Mucosa of rectum (tissue), 2 donors: ENCODE measurements around the gene PCDHGA10.
"Not testable (repeated sequence)": the region's sequence is repeated elsewhere in the genome, so short reads cannot be mapped to it uniquely, and the experiment has no call there.

ENCODE experiments used
- H3K27ac ChIP-seq, 2 donors: one replicate each; pipeline ENCODE4 v1.7.0; 2013; ENCODE audit warnings: inconsistent platforms in 2 of 2, low read depth in 2 of 2, low read length in 2 of 2
- H3K27me3 ChIP-seq, 2 donors: one replicate each; pipeline ENCODE4 v1.7.0; 2013; ENCODE audit warnings: low read length in 2 of 2; ENCODE audit not compliant: control insufficient read depth in 2 of 2, insufficient read depth in 2 of 2
- H3K36me3 ChIP-seq, 2 donors: one replicate each; pipeline ENCODE4 v1.7.0; 2013; ENCODE audit warnings: low read length in 2 of 2; ENCODE audit not compliant: control insufficient read depth in 2 of 2, insufficient read depth in 2 of 2
- H3K4me1 ChIP-seq, 2 donors: one replicate each; pipeline ENCODE4 v1.7.0; 2013; ENCODE audit warnings: low read length in 2 of 2, mild to moderate bottlenecking in 1 of 2; ENCODE audit not compliant: control insufficient read depth in 2 of 2, insufficient read depth in 2 of 2
- H3K4me3 ChIP-seq, 2 donors: one replicate each; pipeline ENCODE4 v1.7.0; 2013; ENCODE audit warnings: low read length in 2 of 2
- H3K9ac ChIP-seq, 2 donors: one replicate each; pipeline ENCODE4 v1.7.0; 2013; ENCODE audit warnings: low read length in 2 of 2, low read depth in 1 of 2, mild to moderate bottlenecking in 1 of 2
- H3K9me3 ChIP-seq, 2 donors: one replicate each; pipeline ENCODE4 v1.7.0; 2013; ENCODE audit warnings: low read length in 2 of 2; ENCODE audit not compliant: control insufficient read depth in 2 of 2
- donor health status: healthy.
- donor health status: Normal muscosa, but diverticular disease.

The PCDHGA10 gene

GRCh38 chr5:141411575-141411974, 1.2 kb upstream of the PCDHGA10 start:
- H3K27me3 ChIP-seq: no peaks in the 10 kb centered on the region
- H3K4me1 ChIP-seq: no peaks in the 10 kb centered on the region
- no peaks in the 10 kb centered on the region for H3K36me3 ChIP-seq
- peaks cover 14 to 31% of the 10 kb centered on the region in 2 donors for H3K9me3 ChIP-seq
- no peak overlapping the region for H3K4me3 ChIP-seq
- H3K9ac ChIP-seq: no peak overlapping the region
- no peak overlapping the region for H3K27ac ChIP-seq

GRCh38 chr5:141413540-141414069, 818 bp downstream of the PCDHGA10 start:
- Histone ChIP-seq H3K9me3 (peaks cover 17 to 35% of the 10 kb centered on the region in 2 donors), H3K27ac (no peak overlapping the region), H3K27me3 (no peaks in the 10 kb centered on the region), H3K4me3 (peak overlapping the region; percentile 58 to 73), H3K36me3 (no peaks in the 10 kb centered on the region), H3K4me1 (no peaks in the 10 kb centered on the region), H3K9ac (no peak overlapping the region)

GRCh38 chr5:141414548-141415274, 1.9 kb downstream of the PCDHGA10 start:
- not testable (repeated sequence) for H3K36me3 ChIP-seq, H3K9ac ChIP-seq, H3K4me1 ChIP-seq, H3K27me3 ChIP-seq, H3K27ac ChIP-seq
- H3K9me3 ChIP-seq: peaks cover 25 to 35% of the 10 kb centered on the region in 2 donors
- peak overlapping the region in 1 of 2 donors; percentile 31 for H3K4me3 ChIP-seq

GRCh38 chr5:141415275-141415618, 2.5 kb downstream of the PCDHGA10 start:
- H3K27ac ChIP-seq, H3K36me3 ChIP-seq, H3K27me3 ChIP-seq, H3K4me1 ChIP-seq, H3K9ac ChIP-seq, H3K4me3 ChIP-seq: not testable (repeated sequence)
- peaks cover 27 to 33% of the 10 kb centered on the region in 2 donors for H3K9me3 ChIP-seq

- Histone ChIP-seq H3K9me3 (peaks cover 36 to 43% of the 10 kb centered on the region in 2 donors), H3K4me3 (peak within 1 kb of the TSS; percentile 45 to 46)
- not testable (repeated sequence) for H3K4me1 ChIP-seq, H3K9ac ChIP-seq, H3K27me3 ChIP-seq, H3K27ac ChIP-seq, H3K36me3 ChIP-seq
Observed at GRCh38 chr5:141417494-141418172, 4.8 kb downstream of the PCDHGA10 start, which contains the start of gene PCDHGB7. TSS of gene PCDHGB7 (plus strand) at chr5:141417677. CDS start at chr5:141417860, 183 bp downstream.

- H3K9me3 ChIP-seq: peaks cover 37 to 44% of the 10 kb centered on the region in 2 donors
- H3K27ac ChIP-seq: no peak overlapping the region
- H3K36me3 ChIP-seq: no peaks in the 10 kb centered on the region
- no peaks in the 10 kb centered on the region for H3K4me1 ChIP-seq
- H3K27me3 ChIP-seq: no peaks in the 10 kb centered on the region
- peak overlapping the region in 1 of 2 donors; percentile 31 for H3K4me3 ChIP-seq
- H3K9ac ChIP-seq: no peak overlapping the region
Observed at GRCh38 chr5:141419074-141419880, 6.5 kb downstream of the PCDHGA10 start.

GRCh38 chr5:141420855-141421488, 8.2 kb downstream of the PCDHGA10 start, which contains the start of gene PCDHGA11:
TSS of gene PCDHGA11 (plus strand) at chr5:141421051. CDS start at chr5:141421228, 177 bp downstream.
- H3K27ac ChIP-seq: no peak within 1 kb of the TSS
- H3K9ac ChIP-seq: no peak within 1 kb of the TSS
- H3K4me1 ChIP-seq: no peaks in the 10 kb centered on the region
- peak within 1 kb of the TSS; percentile 13 to 47 for H3K4me3 ChIP-seq
- H3K27me3 ChIP-seq: no peaks in the 10 kb centered on the region
- H3K9me3 ChIP-seq: peaks cover 41 to 45% of the 10 kb centered on the region in 2 donors
- no peaks in the 10 kb centered on the region for H3K36me3 ChIP-seq

- H3K9me3 ChIP-seq: peaks cover 45% of the 10 kb centered on the region in 2 donors
- H3K4me3 ChIP-seq: peak overlapping the region in 1 of 2 donors; percentile 47
- H3K36me3 ChIP-seq: no peaks in the 10 kb centered on the region
- H3K27me3 ChIP-seq: no peaks in the 10 kb centered on the region
- no peak overlapping the region for H3K27ac ChIP-seq
- H3K4me1 ChIP-seq: no peaks in the 10 kb centered on the region
- no peak overlapping the region for H3K9ac ChIP-seq
Observed at GRCh38 chr5:141421489-141421855, 8.7 kb downstream of the PCDHGA10 start.

GRCh38 chr5:141422742-141423291, 10.0 kb downstream of the PCDHGA10 start:
- no peaks in the 10 kb centered on the region for H3K36me3 ChIP-seq
- H3K27ac ChIP-seq: no peak overlapping the region

More at GRCh38 chr5:141422742-141423291, 10.0 kb downstream of the PCDHGA10 start:
- no peaks in the 10 kb centered on the region for H3K4me1 ChIP-seq
- peaks cover 50 to 51% of the 10 kb centered on the region in 2 donors for H3K9me3 ChIP-seq
- H3K9ac ChIP-seq: no peak overlapping the region
- H3K27me3 ChIP-seq: no peaks in the 10 kb centered on the region
- no peak overlapping the region for H3K4me3 ChIP-seq
